Ascending aorta (tissue), 2 donors: ENCODE measurements around the gene HSD3B7. TPM values are rescaled to one million over a fixed set of nuclear protein-coding genes. Genes with fewer than 3 reads are reported as not detected.

Source experiments
- DNase-seq, 2 donors: peaks; one replicate each; pipeline ENCODE4 v3.0.0-alpha.2; 2019; ENCODE audit warnings: low spot score in 2 of 2
- H3K27ac ChIP-seq, 2 donors: fragments of 200-600 bp; sonication (generic); one replicate each; pipeline ENCODE4 v1.5.1; 2016 to 2017; ENCODE audit warnings: mild to moderate bottlenecking in 1 of 2
- H3K27me3 ChIP-seq: fragments of 200-600 bp; sonication (generic); one replicate; pipeline ENCODE4 v1.5.1; 2017
- H3K36me3 ChIP-seq, 2 donors: fragments of 200-600 bp; sonication (generic); one replicate each; pipeline ENCODE4 v1.5.1; 2016
- H3K4me1 ChIP-seq, 2 donors: fragments of 200-600 bp; sonication (generic); one replicate each; pipeline ENCODE4 v1.5.1; 2016 to 2017; ENCODE audit warnings: mild to moderate bottlenecking in 1 of 2
- H3K4me3 ChIP-seq, 2 donors: fragments of 200-600 bp; sonication (generic); one replicate each; pipeline ENCODE4 v1.5.1; 2016 to 2017; ENCODE audit warnings: mild to moderate bottlenecking in 1 of 2
- H3K9me3 ChIP-seq, 2 donors: fragments of 200-600 bp; sonication (generic); one replicate each; pipeline ENCODE4 v1.5.1; 2016
- intact Hi-C: fragments of 100-400 bp; cut with DNase I; formaldehyde crosslinking; loops from one replicate; pipeline ENCODE4 v1.15.1; 2023
- total RNA-seq: library from RNA; depleted of rRNA; stranded (reverse); fragments of >200 nt; gene quantifications from one replicate; pipeline ENCODE4 v1.1.0, GENCODE V29; 2016
- TF ChIP-seq, protein P1 (sequence below), 3 experiments: fragments of 200-600 bp in 2 of 3; fragments of 450-650 bp in 1 of 3; sonication (generic) in 2 of 3; IDR thresholded peaks; one replicate each; pipeline ENCODE4 v1.5.1; 2016 to 2019; ENCODE audit warnings: antibody characterized with exemption in 3 of 3, mild to moderate bottlenecking in 1 of 3, moderate library complexity in 1 of 3

Gene HSD3B7
- total RNA-seq, 1 donor from 2014 or later = 35.2 TPM

DNA sequence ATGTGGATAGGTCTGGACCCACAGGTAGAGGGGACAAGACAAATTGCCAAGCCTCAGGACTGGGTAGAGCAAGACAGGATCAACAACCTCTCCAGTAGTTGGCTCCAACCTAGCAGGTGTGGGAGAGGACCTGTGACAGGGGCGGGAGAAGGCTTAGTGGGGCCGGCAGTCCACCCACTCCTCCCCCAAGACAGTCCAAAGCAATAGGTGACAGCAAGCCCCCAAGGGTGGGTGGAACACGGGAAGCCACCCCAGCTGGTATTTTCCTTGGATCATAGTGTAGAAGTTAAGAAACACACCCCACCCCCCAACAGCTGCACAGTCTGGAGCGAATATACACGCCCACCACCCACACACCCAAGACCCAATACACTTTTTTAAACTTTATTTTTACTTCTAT lies 44.3 kb downstream of the HSD3B7 start:
- Histone ChIP-seq H3K27me3 (no peaks in the 10 kb centered on the region), H3K27ac (no peak overlapping the region), H3K9me3 (no peaks in the 10 kb centered on the region), H3K36me3 (no peaks in the 10 kb centered on the region), H3K4me1 (peaks cover 0 to under 1% of the 10 kb centered on the region in 2 donors), H3K4me3 (no peak overlapping the region)
- intact Hi-C loops = no loop called here
- TF ChIP-seq, protein P1, sequence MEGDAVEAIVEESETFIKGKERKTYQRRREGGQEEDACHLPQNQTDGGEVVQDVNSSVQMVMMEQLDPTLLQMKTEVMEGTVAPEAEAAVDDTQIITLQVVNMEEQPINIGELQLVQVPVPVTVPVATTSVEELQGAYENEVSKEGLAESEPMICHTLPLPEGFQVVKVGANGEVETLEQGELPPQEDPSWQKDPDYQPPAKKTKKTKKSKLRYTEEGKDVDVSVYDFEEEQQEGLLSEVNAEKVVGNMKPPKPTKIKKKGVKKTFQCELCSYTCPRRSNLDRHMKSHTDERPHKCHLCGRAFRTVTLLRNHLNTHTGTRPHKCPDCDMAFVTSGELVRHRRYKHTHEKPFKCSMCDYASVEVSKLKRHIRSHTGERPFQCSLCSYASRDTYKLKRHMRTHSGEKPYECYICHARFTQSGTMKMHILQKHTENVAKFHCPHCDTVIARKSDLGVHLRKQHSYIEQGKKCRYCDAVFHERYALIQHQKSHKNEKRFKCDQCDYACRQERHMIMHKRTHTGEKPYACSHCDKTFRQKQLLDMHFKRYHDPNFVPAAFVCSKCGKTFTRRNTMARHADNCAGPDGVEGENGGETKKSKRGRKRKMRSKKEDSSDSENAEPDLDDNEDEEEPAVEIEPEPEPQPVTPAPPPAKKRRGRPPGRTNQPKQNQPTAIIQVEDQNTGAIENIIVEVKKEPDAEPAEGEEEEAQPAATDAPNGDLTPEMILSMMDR (IDR thresholded peaks at IDR 0.05) = no peak
- no peak for DNase-seq

DNA sequence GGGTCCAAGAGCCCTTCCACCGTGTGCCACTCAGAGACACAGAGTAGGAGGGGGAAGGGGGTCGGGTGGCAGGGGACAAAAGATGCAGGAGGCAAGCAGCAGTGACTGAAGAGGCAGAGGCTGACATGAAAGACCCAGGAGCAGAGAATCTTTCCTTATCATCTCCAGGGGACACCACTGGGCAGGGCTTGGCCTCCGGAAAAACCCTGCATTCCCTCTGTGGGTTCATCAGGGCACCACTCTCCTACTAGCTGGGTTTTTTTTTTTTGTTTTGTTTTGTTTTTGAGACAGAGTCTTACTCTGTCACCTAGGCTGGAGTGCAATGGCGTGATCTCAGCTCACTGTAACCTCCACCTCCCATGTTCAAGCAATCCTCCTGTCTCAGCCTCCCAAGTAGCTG lies 46.3 kb downstream of the HSD3B7 start:
- Histone ChIP-seq H3K4me3 (no peak overlapping the region), H3K27ac (no peak overlapping the region)
- intact Hi-C loops = no loop called here

DNA sequence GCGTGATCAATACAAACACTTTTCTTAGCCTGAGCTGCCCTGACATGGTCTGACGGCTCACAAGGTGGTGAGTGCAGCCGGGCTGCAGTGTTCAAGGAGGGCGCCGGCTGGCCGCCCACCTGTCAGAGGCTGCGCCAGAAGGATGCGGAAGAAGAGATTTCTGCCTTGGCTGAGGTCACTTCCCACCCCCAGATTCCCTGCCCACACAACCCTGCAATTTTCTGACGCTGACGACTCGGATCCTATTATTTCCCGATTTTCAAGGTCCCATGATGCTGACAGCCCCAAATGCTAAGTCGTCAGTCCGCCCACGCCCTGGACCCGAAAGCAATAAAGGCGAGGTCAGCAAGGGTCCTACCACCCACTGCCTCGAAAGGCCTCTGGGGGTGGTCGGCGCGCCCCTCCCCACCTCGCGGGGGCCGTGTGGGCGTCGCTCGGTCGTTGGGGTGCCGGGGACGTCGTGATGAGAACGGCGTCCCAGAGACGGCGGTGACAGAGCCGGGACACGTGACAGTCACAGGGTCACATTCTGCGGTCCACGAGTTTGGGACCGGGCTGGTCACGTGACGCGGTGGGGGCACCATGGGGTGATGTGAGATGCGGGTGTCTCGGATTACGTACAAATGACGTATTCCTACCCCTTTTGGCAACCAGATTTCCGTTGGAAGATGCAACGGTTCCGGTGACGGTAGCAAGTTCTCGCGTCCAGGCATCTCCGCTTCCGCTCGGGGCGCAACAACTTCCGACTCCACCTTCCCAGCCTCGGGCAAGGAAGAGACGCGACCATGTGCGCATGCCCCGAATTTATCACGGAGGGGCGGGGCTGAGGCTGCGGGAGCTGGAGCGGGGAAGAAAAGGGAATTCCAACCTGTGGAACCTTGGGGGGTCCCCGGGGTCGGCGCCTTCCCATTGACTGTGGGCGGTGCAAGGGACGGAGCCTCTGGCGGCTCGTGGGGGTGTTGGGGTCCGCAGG lies 48.0 kb downstream of the HSD3B7 start, which contains the start of gene STX4:
Gene STX4, plus strand, starts transcription at position 823 of the 973 bp plus-strand sequence. CDS start 248 bp downstream, outside the sequence.
- Histone ChIP-seq H3K4me3 (peak within 1 kb of the TSS; percentile 83 to 99), H3K27ac (peak within 1 kb of the TSS; percentile 92 to 99), H3K9me3 (no peaks in the 10 kb centered on the region), H3K4me1 (peaks cover 3 to 10% of the 10 kb centered on the region in 2 donors), H3K27me3 (no peaks in the 10 kb centered on the region), H3K36me3 (peaks cover 14 to 24% of the 10 kb centered on the region in 2 donors)
- intact Hi-C loops = loop anchor here (1.0 kb wide), 3 partner anchors 36 to 109 kb away; partner anchors contain the start of gene HSD3B7
- TF ChIP-seq, protein P1 (IDR thresholded peaks at IDR 0.05) = no peak
- DNase-seq = peak; percentile 88 to 99

More for the DNA sequence above, 46.3 kb downstream of the HSD3B7 start:
- TF ChIP-seq, protein P1 (IDR thresholded peaks at IDR 0.05) = no peak
- Histone ChIP-seq H3K36me3 (peaks cover 8 to 15% of the 10 kb centered on the region in 2 donors), H3K9me3 (no peaks in the 10 kb centered on the region), H3K27me3 (no peaks in the 10 kb centered on the region), H3K4me1 (peaks cover 3 to 10% of the 10 kb centered on the region in 2 donors)
- DNase-seq = no peak

DNA sequence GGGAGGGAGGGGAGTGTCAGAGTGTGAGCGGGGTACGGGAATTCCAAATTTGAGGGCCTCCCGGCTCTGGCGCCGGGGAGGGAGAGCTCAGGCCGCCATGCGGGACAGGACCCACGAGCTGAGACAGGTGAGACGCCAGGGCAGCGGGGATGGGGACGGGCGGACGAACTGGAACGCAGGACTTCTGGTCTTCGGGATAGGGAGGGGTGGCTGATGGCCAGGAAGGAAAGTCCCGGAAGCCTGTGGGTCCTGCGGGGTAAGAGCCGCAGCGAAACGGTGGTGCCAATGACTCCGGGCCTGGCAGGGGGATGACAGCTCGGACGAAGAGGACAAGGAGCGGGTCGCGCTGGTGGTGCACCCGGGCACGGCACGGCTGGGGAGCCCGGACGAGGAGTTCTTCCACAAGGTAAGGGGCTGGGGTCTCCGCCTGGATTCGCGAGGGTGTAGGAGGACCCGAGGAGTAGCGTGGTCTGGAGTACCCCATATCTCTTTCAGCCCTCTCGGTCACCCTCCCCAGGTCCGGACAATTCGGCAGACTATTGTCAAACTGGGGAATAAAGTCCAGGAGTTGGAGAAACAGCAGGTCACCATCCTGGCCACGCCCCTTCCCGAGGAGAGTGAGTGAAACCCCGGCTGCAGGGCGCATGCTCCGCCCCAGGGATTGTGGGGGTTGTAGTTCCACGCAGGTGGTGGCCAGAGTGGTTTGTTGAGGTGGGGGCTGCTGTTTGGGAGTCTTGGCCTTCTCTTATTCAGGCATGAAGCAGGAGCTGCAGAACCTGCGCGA lies 48.9 kb downstream of the HSD3B7 start:
- TF ChIP-seq, protein P1 (IDR thresholded peaks at IDR 0.05) = no peak
- Histone ChIP-seq H3K27ac (peak overlapping the region; percentile 92 to 99), H3K4me1 (peaks cover 3 to 10% of the 10 kb centered on the region in 2 donors), H3K4me3 (peak overlapping the region; percentile 83 to 99), H3K9me3 (no peaks in the 10 kb centered on the region), H3K27me3 (no peaks in the 10 kb centered on the region), H3K36me3 (peaks cover 23 to 33% of the 10 kb centered on the region in 2 donors)
- intact Hi-C loops = loop anchor here (1.0 kb wide), 5 partner anchors 37 to 108 kb away; partner anchors contain the start of genes HSD3B7, VKORC1, ZNF646 and ZNF668
- peak; percentile 65 to 95 for DNase-seq

DNA sequence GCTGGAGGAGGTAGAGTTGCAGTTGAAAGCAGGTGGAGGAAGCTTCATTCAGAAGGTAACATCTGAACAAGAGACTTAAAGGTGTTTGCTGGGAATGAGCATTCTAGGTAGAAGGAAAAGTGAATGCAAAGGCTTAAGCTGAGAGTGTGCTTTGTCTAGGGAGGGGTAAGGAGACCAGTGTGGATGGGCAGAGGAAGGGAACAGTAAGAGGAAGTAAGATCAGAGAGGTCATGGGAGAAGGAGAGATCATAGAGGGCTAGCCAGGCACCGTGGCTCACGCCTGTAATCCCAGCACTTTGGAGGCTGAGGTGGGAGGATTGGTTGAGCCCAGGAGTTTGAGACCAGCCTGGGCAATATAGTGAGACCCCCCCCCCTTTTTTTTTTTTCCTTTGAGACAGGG lies 51.7 kb downstream of the HSD3B7 start:
- H3K9me3 ChIP-seq = no peaks in the 10 kb centered on the region
- TF ChIP-seq, protein P1 (IDR thresholded peaks at IDR 0.05) = no peak
- H3K27ac ChIP-seq = no peak overlapping the region
- no peaks in the 10 kb centered on the region for H3K27me3 ChIP-seq
- no peak overlapping the region for H3K4me3 ChIP-seq
- DNase-seq = no peak
- intact Hi-C loops = no loop called here
- peaks cover 3 to 10% of the 10 kb centered on the region in 2 donors for H3K4me1 ChIP-seq
- H3K36me3 ChIP-seq = peaks cover 48 to 57% of the 10 kb centered on the region in 2 donors
